ENCODE data around the gene PI4K2A.
A peak's percentile ranks its signal among the peaks of the same experiment; 100 is the strongest.
"Not testable (repeated sequence)": the region's sequence is repeated elsewhere in the genome, so short reads cannot be mapped to it uniquely, and the experiment has no call there.

The PI4K2A gene

DNA sequence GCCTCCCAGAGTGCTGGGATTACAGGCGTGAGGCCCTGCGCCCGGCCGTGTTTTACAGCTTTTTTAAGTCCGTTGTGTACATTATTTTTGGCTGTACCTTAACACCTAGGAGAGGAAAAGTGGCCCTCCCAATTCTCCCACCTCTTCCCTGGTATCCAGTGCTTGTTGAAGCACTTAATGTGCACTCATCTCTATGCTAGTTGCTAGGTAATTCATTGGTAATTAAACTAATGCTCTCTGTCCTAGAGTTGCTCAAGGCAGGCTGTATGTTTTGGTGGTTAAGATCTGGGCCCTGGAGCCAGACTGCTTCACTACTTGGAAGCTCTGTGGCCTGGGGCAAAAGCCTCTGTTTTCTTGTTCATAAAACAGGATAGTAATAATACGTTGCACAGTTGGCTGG is 27.0 kb downstream of the PI4K2A start:
- no peak for DNase-seq

DNA sequence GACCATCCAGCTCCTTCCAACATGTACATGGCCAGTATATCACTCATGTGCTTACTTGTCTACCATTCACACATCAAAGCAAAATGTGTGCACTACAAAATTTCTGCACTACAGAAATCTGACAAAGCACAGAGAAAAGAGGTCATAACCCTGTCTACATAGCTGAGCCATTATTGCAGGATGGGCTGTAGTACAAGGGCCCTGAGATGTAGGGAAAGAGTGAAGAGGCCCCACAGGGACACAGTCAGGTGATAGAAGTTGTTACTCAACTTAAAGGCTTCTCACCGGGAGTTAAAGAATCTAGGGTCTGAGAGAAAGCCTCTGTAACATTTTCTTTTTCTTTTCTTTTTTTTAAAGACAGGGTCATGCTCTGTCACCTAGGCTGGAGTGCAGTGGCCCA is 29.1 kb downstream of the PI4K2A start:
- intact Hi-C loops (cut with DNase I) = no loop called here
- DNase-seq = no peak

More for the DNA sequence above, 27.0 kb downstream of the PI4K2A start:
- intact Hi-C loops (cut with DNase I) = no loop called here

DNA sequence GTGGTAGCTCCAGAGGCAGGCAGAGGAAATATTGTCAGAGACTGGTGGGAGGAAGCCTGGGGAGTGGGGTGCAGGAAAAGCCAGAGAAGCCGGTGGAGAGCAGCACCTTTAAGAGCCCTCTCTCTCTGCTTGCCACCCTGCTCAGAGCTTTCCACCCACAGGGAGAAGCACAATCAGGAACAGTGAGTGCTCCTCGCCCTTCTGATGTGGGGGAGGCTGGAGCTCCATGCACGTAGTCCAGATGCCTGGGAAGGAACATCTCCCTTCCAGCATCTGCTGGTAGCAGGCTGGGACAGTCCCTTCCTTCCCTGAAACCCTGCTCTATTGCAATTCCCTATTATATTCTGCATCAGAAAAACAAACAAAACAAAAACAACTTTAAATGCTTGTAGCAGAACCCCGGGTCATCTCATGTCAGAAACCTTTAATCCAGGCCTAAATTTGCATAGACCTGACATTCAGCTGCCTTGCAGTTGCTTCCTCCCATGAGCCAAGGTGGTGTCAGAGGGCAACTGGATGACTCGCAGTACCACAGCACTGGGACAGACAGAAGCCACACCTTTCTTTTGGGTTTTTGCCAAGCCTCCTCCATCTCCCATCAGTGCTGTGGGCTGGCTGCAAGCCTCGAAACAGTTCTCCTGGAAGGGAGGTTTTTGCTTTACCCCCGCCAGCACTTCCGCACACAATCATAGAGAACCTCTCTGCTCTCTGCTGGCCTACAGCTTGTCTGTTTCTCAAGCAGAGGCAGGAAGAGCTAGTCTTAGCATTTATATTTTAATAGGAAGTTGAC is 33.5 kb downstream of the PI4K2A start:
- intact Hi-C loops (cut with DNase I) = no loop called here
- peak in 8 of 10 donors; percentile 49 to 94 (median 68) for DNase-seq

DNA sequence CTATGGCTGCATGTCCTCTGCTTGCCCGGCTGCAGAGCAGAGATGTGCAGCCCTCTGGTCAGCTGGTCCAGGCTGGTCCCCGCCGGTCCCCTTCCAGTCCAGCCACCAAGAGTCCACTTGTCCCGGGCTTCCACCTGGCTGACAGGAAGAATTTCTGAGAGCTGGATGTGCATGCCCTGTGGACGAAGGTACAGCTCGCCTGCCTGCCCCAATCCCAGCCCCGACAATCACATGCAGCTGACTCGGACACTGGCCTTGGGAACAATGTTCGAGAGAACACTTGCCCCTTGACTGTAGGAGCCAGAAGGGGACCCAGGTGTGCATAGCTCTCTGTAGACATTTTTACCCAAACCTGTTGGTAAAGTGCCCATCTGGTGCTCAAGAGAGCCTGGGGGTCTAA is 34.8 kb downstream of the PI4K2A start:
- no peak for DNase-seq
- intact Hi-C loops (cut with DNase I) = no loop called here

DNA sequence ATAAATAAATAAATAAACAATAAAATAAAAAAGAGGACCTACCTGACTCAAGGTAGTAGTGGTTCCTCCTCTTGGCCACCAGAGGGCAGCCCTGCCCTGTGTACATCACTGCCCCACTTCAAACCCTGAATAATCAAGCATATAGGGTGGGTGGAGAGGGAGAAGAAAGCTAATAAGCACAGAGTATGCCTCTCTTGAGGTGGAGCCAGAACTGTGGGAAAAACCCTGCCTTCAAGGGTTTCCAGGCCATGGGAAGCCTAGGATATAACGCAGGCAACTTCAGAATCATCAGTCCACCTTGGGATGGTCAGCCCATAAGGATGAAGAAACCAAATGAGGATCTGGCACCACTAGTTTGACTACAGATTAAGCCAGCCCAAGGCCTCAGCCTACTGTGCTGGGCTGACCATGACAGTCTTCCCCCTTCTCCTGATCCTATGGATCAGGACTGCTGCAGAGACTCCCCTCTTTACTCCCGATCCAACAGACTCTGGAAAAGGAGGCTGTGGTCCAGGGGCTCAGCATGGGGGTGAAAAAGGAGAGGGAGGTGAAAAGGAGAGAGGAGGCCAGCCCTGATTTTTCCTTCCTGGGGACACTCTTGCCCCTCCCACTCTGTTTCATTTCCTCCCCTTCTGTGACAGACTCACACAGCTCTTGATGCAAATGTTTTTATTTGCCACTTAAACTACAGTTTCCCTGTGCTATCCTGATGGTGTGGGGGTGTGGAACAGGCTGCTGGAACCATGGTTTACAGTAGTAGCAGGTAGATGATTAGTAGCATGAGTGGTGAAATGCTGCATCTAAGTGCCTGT is 36.5 kb downstream of the PI4K2A start:
- intact Hi-C loops (cut with DNase I) = loop anchor here (1.0 kb wide), 1 partner anchor 54 kb away; no protein-coding TSS in a partner anchor
- peak in 2 of 10 donors; percentile 49 to 90 for DNase-seq

DNA sequence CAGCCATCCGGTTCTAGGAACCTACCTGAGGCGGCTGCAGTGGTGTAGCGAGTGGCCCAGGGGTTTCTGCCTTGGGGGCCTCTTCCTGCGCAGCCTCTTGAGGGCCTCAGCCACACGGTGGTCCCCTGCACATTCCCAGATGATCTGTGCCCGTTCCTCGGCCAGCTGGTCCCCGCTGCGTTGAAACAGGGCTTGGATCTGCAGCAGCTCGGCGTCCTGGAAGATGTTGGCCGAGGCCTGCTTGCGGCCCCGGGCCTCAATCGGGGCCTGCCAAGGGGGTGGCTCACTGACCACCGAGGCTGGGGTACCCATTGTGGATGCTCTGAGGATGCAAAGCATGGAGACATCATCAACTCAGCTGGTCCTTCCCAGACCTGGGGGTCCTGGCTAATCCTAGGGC is 39.1 kb downstream of the PI4K2A start:
- peak in 1 of 10 donors; percentile 55 for DNase-seq
- intact Hi-C loops (cut with DNase I) = no loop called here

DNA sequence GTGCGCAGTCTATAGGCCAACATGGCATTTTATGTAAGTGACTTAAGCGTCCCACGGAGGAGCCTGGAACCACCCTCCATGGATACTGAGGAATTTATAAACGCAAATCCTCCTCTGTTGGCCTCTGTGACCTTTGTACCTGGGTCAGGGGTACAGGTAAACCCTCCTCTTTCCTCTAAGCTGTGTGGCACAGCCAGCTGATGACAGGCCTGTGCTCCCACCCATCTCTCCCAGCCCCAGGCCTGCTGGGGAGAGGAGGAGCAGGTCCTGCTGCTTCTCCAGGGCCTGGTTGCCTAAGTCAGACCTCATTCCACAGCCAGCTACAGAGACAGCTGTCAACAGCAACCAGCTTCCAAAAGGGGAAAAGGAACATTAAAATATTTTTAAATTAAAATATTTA is 41.6 kb downstream of the PI4K2A start:
- intact Hi-C loops (cut with DNase I) = no loop called here
- DNase-seq = no peak

DNA sequence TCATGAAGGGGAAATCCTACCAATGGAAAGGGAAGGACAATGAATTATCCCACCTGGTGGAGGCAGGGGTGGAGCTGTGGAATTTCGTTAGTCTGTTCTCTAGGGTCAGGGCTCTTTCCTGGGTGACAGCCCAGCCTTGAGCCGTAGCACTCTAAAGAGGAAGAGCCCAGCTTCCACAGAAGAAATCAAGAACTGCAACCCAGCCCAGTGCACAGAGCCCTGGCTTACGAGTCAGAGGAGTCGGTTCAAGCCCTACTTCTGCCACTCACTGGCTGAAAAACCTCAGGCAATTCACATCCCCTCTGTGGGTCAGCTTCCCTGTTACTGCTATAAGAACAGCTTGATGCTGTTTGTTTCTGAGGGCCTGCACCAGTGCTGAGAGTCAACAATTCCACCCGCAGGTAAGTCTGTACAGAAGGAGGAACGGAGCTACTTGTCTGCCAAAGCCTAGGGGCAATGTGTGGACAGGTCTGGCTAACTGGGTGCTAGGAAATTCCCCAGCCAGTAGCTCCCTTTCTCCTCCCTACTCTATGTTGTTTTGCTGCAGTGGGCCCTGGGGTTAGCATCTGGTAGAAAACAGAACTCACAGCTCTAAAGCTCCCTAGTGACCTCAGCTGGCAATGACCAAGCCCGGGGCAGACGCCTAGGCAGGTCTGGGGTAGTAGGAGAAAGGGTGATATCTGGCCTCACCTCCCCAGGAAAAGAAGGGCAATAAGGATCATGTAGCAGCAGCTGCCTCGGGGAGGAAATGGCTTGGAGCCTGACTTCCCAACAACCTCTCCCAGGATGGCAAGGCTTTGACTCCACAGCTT is 43.3 kb downstream of the PI4K2A start:
- intact Hi-C loops (cut with DNase I) = no loop called here
- DNase-seq = peak in 1 of 10 donors; percentile 62

DNA sequence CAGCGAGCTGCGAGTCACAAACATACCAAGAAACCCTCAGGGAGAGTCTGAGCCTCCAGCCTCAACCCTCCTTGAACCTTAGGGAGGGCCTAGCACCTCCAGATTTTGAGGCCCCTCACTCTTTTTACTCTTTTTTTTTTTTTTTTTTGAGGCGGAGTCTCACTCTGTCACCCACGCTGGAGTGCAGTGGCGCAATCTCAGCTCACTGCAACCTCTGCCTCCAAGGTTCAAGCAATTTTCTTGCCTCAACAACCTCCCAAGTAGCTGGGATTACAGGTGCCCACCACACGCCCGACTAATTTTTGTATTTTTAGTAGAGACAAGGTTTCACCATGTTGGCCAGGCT is 43.9 kb downstream of the PI4K2A start:
- intact Hi-C loops (cut with DNase I); DNase-seq: not testable (repeated sequence)

DNA sequence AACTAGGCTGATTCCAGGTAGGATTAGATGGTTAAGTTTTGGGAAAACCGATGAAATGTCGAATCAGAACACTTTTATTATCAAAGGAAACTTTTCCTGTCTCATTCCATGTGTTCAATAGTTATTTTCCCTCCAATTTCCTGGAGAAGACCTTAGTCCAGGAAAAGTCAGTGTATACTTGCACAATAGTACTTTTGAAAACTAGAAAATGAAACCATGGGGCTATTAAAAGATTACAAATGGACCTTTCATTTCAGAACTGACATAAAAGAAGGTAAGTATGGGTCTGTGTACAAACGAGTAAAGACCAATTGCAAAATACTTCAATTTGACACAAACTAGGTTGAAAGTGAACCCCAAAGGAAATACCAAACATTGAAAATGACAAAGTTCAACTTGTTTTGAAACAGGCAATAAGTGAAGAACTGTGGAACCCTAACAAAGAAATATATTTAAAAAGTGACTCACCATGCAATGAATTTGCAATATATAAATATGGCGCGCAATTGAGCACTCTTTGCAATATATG is 44.5 kb downstream of the PI4K2A start:
- no peak for DNase-seq
- intact Hi-C loops (cut with DNase I) = no loop called here

DNA sequence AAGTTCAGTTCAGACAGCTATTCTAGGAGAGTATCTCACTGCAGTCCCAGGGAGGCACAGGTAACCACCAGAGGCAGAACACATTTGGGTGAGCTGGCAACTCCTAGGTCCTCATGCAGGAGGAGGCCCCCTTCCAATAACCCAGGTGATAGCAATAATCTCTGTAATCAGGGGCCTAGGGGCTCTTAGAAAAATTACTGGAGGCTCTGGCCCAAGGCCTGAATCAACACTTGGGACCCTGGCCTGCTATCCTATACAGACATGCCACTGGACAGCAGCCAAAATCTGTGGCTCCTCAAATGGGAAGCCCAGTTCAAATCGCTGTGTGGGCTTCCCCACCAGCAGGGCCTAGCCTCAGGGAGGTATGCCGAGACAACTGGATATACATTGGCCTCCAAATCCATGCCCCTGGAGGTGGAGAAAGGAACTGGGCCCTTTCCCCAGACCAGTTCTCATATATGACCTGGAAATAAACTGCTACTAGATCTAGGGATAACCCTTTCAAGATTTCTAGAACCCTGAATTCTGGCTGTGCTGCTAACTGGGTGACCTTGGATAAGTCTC is 45.0 kb downstream of the PI4K2A start:
- intact Hi-C loops (cut with DNase I) = no loop called here
- no peak for DNase-seq

DNA sequence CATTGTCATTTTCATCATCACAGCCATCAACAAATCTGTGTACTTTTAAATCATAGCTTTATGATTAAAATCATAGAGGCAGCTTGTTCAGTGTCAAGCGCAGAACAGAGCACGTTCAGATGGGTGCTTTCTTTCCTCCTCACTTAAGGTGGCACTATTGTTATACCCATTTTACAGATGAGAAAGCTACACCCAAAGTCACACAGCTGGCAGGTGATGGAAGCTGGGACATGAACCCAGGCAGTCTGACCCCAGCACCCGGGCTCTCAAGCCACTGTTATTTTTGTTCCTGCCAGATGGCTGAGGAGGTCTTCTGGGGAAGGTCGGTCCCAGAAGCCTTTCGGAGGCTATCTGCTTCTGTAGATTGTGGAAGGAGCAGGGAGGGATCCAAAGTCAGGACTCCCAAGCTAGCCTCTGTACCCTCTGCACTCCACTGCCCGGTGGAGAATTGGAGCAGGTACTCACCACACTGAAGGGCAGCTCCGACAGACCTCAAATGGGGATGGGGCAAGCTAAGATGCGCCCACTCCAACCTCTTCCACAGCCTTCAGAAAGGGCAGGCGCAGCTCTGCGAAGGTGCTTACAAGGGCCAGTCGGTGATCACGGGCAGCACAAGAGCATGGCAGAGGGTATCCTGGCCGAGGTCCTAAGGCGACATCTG is 46.0 kb downstream of the PI4K2A start:
- no peak for DNase-seq
- intact Hi-C loops (cut with DNase I) = no loop called here

DNA sequence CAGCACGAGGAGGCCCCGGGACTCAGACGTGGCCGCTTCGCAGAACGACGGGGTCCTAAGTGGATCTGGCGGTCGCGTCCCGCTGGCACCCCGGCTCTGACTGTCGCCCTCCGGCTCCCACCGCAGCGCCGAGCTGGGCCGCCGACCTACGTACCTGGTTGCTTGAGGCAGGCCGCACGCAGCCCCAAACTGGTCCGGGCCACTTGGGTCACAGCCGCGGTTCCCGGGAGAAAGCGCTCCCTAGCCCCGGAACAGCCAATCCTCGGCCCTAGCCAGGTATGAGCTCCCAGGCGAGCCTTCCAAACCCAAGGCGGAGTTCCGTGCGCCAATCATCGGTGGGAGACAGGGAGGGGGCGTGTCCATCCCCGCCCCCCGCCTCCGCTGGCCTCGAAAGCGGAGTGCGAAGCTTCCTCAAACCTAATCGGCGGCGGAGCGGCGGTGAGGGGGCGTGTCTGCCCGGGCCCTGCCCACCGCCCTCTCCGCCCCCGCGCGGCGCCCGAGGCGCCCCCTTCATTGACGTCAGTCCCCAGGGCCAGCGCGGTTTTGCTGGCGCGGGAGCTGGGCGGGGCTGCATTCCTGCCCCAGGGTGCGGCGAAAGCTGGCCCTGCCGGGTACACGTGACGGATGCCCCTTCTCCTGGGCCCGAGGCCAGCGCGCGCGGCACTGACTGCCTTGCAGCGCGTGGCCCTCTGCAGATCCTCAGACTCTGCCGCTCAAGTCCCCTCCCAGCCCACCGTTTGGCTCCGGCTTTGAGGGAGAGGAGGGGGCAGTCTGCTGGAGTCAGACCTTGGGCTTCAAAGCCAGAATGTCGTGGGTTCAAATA is 46.7 kb downstream of the PI4K2A start, which contains the start of gene AVPI1:
Gene AVPI1 (minus strand): TSS at position 280 of the 823 bp plus-strand sequence. CDS start 7,336 bp downstream, outside the sequence.
- peak; percentile 83 to 99 (median 92) for DNase-seq
- intact Hi-C loops (cut with DNase I) = loop anchor here (1.0 kb wide), 1 partner anchor 47 kb away; the partner anchor contains the start of gene PI4K2A

DNA sequence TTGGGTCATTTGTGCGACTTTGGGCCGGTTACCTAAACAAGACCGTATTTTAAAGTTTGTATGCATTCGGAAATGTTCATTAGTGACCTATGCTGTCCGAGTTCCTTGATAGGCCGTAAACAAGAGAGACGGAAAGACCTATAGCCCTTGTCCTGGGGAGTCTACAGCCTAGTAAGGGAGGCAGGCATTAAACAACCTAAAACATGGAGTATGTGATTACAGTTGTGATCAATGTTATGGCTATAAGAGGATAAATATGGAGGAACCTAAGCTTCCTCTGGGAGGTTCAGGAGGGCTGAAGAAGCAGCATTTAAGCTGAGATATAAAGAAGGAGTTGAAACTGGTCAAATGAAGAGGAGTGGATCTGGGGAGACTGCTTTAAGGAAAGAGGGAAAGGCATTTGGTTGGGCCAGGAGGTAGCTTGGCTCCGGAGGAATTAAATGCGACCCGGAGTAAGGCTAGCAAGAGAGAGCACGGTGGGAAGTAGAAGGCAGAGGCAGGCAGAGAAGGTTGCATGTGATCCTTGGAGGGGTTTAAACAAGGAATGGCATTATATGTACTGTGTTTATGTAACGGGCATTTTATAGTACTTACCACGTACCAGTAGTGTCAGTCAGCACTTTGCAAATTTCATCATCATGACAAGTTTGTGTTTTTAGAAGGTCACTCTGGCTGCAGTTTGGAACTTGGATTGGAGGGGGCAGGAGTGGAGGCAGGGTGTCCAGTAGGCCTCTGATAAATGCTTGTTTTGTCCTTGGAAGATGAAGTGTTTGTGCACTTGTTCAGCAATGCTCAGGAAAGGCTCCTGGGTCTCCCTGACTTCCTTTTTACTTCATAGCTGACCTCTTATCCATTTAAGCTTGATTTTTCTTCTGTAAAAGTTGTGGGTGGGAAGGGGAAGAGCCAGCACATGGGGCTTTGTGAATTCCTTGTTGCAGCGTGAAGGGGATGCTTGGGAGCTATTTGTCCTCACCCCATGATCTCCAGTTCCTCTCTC is 47.6 kb downstream of the PI4K2A start:
- intact Hi-C loops (cut with DNase I) = loop anchor here (1.0 kb wide), 1 partner anchor 48 kb away; the partner anchor contains the start of gene PI4K2A

DNA sequence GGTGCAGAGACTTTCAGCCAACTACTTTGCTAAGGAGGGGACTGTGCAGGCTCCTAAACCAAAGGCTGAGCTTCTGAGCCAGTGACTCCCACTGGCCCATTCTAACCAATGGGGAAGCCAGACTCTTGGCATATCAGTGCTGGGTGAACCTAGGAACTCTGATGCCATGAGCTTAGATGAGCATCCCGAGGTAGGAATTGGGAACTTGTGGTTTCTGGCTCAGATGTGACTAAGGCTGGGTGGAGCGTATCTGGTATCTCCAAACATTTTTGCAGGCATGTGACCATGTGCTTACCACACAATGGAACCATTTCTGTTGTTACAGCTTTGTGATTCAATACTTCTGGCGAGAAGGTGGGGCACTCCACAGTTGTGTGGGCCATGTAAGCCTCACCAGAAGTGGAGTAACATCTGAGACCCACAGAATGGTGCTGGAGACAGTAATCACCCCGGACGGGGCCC is 49.1 kb downstream of the PI4K2A start:
- intact Hi-C loops (cut with DNase I) = no loop called here
- DNase-seq = no peak

More for the DNA sequence above, 47.6 kb downstream of the PI4K2A start:
- no peak for DNase-seq

DNA sequence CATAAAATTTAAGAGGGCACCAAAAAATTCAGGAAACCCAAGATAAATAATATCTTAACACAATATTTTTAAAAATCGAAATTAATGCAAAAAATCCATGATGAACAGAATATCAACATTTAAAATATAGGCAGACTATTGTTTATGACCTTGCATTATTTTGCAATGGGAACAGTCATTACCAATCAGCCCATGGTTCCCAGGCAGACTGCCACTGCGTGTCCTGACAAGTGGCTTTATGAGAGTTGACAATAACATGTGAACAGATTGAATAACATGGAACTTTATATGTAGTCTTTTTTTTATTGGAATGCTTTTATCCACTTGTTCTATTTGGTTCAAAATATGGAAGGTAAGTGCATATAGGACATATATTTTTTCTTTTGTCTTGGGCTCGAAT is 49.7 kb downstream of the PI4K2A start:
- DNase-seq = no peak
- intact Hi-C loops (cut with DNase I) = no loop called here

DNA sequence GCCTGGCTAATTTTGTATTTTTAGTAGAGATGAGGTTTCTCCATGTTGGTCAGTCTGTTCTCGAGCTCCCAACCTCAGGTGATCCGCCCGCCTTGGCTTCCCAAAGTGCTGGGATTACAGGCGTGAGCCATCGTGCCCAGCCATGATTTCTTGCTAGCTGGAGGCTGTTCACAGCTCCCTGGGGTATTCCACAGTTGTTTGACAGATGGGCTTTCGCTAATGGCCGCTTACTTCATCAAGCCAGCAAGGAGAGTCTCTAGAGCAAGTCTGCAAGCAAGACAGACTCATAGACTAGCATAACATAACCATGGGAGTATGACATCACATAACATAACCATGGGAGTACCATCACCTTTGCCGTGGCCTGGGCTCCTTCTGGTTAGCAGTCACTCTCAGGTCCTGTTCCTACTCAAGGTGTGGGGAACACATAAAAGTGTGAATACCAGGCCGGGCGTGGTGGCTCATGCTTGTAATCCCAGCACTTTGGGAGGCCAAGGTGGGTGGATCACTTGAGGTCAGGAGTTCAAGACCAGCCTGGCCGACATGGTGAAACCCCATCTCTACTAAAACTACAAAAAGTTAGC is 57.7 kb downstream of the PI4K2A start:
- DNase-seq = peak in 2 of 10 donors; percentile 49 to 51
- intact Hi-C loops (cut with DNase I) = not testable (repeated sequence)

Data from posterior cingulate gyrus (tissue), 11 donors.